ENCODE measurements around the gene COX20.

DNA sequence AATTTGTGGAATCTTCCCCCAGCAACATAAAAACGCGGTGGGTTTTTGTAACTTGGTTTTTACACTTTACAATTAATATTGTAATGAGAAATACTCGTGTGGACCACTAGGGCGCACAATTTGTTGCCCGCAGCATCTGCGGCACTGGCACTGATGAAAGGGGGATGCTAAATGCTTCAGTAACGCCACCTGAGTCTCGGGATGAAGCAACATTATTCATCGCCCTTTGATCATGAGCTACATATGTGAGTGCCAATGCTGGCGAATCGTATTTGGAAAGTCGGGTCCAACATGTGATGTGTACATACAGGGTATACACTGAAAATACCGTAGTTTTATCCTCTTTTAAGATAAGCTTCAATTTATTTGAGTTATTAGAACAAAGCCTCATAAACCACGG lies 34.2 kb upstream of the COX20 start:
- TF ChIP-seq EZH2 (IDR thresholded peaks at IDR 0.05; ENCODE audit: borderline replicate concordance, insufficient read depth, low read length, poor library complexity, severe bottlenecking) (no peak), CTCF (IDR thresholded peaks at IDR 0.05; ENCODE audit: poor library complexity, severe bottlenecking) (no peak), POLR2AphosphoS5 (IDR thresholded peaks at IDR 0.05) (no peak), EP300 (conservative IDR thresholded peaks at IDR 0.05; ENCODE audit: poor library complexity, severe bottlenecking) (no peak)
